Placental pericyte (primary cell): Measurements from ENCODE around the gene TAF3. TPM values are rescaled to one million over a fixed set of nuclear protein-coding genes. Genes with fewer than 3 reads are reported as not detected.

ENCODE experiments used
- total RNA-seq: library from RNA; depleted of rRNA; stranded (reverse); fragments of >200 nt; gene quantifications from 2 replicates; pipeline ENCODE4 v1.2.3, GENCODE V29; 2012

Gene TAF3, protein sequence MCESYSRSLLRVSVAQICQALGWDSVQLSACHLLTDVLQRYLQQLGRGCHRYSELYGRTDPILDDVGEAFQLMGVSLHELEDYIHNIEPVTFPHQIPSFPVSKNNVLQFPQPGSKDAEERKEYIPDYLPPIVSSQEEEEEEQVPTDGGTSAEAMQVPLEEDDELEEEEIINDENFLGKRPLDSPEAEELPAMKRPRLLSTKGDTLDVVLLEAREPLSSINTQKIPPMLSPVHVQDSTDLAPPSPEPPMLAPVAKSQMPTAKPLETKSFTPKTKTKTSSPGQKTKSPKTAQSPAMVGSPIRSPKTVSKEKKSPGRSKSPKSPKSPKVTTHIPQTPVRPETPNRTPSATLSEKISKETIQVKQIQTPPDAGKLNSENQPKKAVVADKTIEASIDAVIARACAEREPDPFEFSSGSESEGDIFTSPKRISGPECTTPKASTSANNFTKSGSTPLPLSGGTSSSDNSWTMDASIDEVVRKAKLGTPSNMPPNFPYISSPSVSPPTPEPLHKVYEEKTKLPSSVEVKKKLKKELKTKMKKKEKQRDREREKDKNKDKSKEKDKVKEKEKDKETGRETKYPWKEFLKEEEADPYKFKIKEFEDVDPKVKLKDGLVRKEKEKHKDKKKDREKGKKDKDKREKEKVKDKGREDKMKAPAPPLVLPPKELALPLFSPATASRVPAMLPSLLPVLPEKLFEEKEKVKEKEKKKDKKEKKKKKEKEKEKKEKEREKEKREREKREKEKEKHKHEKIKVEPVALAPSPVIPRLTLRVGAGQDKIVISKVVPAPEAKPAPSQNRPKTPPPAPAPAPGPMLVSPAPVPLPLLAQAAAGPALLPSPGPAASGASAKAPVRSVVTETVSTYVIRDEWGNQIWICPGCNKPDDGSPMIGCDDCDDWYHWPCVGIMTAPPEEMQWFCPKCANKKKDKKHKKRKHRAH
- 2.6 and 3.1 TPM in 2 replicates for total RNA-seq

DNA sequence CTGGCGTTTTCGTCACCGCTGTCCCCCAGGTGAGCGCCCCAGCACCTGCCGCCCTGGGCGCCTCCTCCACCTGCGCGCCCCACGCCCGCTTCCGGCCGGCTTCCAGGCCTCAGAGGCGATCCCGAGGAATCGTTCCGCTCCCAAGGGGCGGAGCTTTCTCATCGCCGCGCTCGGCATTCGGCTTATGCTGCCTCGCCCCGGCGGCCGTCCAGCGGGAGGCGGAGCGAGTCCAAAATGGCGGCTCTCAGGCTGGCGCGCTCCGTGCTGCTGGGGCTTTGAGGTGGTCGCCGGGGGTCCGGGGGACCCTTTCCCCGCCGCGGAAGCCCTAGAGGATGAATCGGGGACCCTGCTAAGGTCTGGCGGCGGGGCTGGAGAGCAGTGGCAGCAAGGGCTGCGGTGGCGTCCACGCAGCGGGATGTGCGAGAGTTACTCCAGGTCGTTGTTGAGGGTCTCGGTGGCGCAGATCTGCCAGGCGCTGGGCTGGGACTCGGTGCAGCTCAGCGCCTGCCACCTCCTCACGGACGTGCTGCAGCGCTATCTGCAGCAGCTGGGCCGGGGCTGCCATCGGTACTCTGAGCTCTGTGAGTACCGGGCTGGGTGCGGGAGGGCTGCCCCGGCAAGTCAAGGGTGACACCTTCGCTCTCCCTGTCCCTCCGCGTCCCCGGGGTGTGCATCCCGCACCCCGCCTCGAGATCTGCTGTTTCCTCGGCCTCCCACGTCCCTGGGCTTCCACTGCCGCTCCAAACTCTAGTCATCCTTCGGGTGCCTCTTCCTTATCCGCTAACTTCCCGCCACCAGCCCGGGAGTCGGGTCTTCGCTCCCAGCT, at the start of gene TAF3:
Gene TAF3 (plus strand): TSS at position 211 of the 826 bp plus-strand sequence. CDS start 205 bp downstream, at position 416.

DNA sequence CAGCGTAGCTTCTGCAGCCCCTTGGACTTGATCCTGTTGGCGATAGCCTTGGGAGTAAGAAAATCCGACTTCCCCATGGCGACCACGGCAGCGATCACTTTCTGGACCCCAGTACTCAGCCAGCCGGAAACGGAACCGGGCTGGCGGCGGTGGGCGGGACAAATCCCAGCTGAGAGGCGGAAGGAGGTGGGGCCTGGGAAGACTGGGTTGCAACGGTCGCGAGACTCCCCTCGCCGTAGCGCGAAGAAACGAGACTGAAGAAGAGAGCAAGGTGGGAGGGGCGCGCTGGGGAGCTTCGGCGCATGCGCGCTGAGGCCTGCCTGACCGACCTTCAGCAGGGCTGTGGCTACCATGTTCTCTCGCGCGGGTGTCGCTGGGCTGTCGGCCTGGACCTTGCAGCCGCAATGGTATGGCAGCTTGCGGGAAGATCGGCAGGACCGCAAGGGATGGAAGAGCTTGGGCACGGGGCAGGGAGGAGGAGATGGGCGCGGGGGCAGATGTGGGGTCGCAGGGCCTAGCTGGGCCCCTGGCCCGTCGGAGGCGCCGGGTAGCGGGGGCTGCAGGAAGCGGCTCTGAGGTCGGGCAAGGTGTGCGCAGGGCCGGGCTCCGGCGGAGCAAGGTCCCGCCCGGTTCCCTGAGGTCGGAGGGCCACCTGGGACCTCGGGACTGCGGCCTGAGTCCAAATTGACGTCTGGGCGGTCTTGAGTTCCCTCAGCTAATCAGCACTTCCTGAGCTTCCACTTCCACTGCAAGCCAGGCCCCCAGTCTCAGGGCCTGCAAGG, 30.3 kb upstream of the TAF3 start, which contains the start of the genes ATP5F1C and KIN:
Gene ATP5F1C (plus strand): TSS at position 321 of the 782 bp plus-strand sequence. CDS start 31 bp downstream, at position 352.
Gene KIN (minus strand): TSS at position 137 of the 782 bp plus-strand sequence. CDS start 60 bp downstream, at position 77.

DNA sequence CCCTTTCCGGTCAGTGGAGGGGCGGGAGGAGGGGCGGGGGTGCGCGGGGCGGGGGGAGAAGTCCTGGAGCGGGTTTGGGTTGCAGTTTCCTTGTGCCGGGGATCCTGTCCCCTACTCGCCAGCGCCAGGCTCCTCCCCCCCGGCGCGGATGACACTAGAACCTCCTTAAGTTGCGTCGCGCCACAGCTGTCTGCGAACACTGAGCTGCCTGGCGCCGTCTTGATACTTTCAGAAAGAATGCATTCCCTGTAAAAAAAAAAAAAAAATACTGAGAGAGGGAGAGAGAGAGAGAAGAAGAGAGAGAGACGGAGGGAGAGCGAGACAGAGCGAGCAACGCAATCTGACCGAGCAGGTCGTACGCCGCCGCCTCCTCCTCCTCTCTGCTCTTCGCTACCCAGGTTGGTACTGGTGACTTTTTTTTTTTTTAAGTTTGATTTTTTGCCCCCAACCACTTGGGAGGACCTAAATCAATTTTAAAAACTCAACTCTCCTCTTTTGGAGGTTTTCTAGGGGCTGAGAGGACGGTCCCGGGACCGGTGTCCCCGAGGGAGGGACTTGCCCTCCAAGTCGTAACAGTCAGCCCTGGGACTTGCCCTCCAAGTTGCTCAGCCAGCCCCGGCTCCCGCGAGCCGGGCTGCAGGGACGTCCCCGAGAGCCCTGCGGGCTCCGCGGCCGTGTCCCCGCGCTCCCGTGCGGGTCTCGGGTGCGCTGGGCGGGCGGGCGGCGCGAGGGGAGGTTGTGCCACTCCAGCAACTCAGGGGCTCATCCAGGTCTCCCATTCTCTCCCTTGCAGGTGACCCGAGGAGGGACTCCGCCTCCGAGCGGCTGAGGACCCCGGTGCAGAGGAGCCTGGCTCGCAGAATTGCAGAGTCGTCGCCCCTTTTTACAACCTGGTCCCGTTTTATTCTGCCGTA, 236.4 kb downstream of the TAF3 start, which contains the start of gene GATA3:
Gene GATA3 (plus strand): TSS at position 195 of the 914 bp plus-strand sequence. CDS start 968 bp downstream, outside the sequence.

Other genes with a start within 250 kb of the TAF3 start
- under 0.01 TPM in 1 of 2 replicates, not detected in the other for gene ITIH5, start 151.5 kb upstream of the TAF3 start, total RNA-seq
- not detected in 2 replicates for gene ITIH2, start 115.2 kb upstream of the TAF3 start, total RNA-seq
- 5.2 and 5.3 TPM in 2 replicates for gene KIN, start 30.5 kb upstream of the TAF3 start, total RNA-seq
- gene ATP5F1C, start 30.3 kb upstream of the TAF3 start, total RNA-seq = 172 and 240 TPM in 2 replicates
- 0.29 TPM in 1 of 2 replicates, not detected in the other for gene GATA3, start 236.2 kb downstream of the TAF3 start, total RNA-seq